GM12878 (cell line): ENCODE measurements around the gene CAMKK2. TPM values are rescaled to one million over a fixed set of nuclear protein-coding genes. Genes with fewer than 3 reads are reported as not detected.

Experiments
- BMI1 ChIP-seq: fragments of 450-650 bp; IDR thresholded peaks from 2 replicates; pipeline ENCODE4 v1.6.1; 2016; ENCODE audit warnings: mild to moderate bottlenecking, moderate library complexity, borderline replicate concordance
- CUX1 ChIP-seq: IDR thresholded peaks from 2 replicates; pipeline ENCODE4 v1.6.1; 2012; ENCODE audit warnings: improper control_type of control experiment, low read depth, low read length; ENCODE audit not compliant: insufficient replicate concordance
- E4F1 ChIP-seq: fragments of 450-650 bp; IDR thresholded peaks from 2 replicates; pipeline ENCODE4 v1.6.1; 2018; ENCODE audit warnings: borderline replicate concordance, mild to moderate bottlenecking; ENCODE audit not compliant: partially characterized antibody
- ELK1 ChIP-seq: IDR thresholded peaks from 2 replicates; pipeline ENCODE4 v1.6.1; 2012; ENCODE audit warnings: low read depth, low read length, improper control_type of control experiment
- EZH2 ChIP-seq: IDR thresholded peaks from 2 replicates; pipeline ENCODE4 v1.6.1; 2012; ENCODE audit warnings: low read depth, mild to moderate bottlenecking, control low read depth, inconsistent platforms, low read length, borderline replicate concordance; ENCODE audit not compliant: control insufficient read depth
- NFXL1 ChIP-seq: fragments of 450-650 bp; IDR thresholded peaks from 2 replicates; pipeline ENCODE4 v1.6.1; 2017; ENCODE audit warnings: antibody characterized with exemption, mild to moderate bottlenecking, borderline replicate concordance
- PAX5 ChIP-seq: IDR thresholded peaks from 2 replicates; pipeline ENCODE4 v1.6.1; 2011; ENCODE audit warnings: low read depth, low read length, borderline replicate concordance
- PKNOX1 ChIP-seq: fragments of 450-650 bp; IDR thresholded peaks from 2 replicates; pipeline ENCODE4 v1.6.1; 2016; ENCODE audit warnings: mild to moderate bottlenecking
- ZNF622 ChIP-seq: fragments of 450-650 bp; IDR thresholded peaks from 2 replicates; pipeline ENCODE4 v1.6.1; 2017; ENCODE audit warnings: mild to moderate bottlenecking, inconsistent platforms
- polyA plus RNA-seq, 11 experiments: library from polyadenylated mRNA; depleted of rRNA in 4 of 11; unstranded in 6 of 11; stranded (reverse) in 5 of 11; fragments of >200 nt; fragmentation: Nextera tagmentation in 4 of 11; fragmentation: Illumina TruSeq in 1 of 11; extraction: Ambion mirVana in 4 of 11; extraction: Trizol in 1 of 11; gene quantifications; 1 replicate in 1 of 11; 2 replicates in 10 of 11; pipeline versions ENCODE4 v1.2.1 to v1.2.3, GENCODE V29; 2011 to 2016; ENCODE audit warnings: inconsistent platforms in 2 of 11, missing spikeins in 2 of 11, low read depth in 1 of 11
- total RNA-seq, 4 experiments: library from RNA; depleted of rRNA in 3 of 4; stranded (reverse); fragments of >200 nt in 3 of 4; fragmentation: Illumina TruSeq in 1 of 4; extraction: Trizol in 1 of 4; gene quantifications; 2 replicates each; pipeline versions ENCODE4 v1.2.1 to v1.2.3, GENCODE V29; 2013 to 2021

The CAMKK2 gene
- total and polyA plus RNA-seq, 10 of the 15 experiments (the other 5 are each of a cell fraction or from before 2014, with no cell fraction given) = 5.2 to 40.6 (median 26.6) TPM

GRCh38 chr12:121296618-121297434 is at the start of gene CAMKK2 (continued):
- TF ChIP-seq E4F1 (no peak), EZH2 (no peak), PAX5 (peak; percentile 29; the same call in 1 of the 2 replicates), BMI1 (no peak), PKNOX1 (no peak), NFXL1 (no peak), ELK1 (no peak), CUX1 (no peak), ZNF622 (no peak)
